ENCODE results near the gene FRMD4A. TPM values are rescaled to one million over a fixed set of nuclear protein-coding genes. Genes with fewer than 3 reads are reported as not detected.

Gene FRMD4A
- total RNA-seq, 2 experiments from 2014 or later, result 3.1 to 3.7 TPM

DNA sequence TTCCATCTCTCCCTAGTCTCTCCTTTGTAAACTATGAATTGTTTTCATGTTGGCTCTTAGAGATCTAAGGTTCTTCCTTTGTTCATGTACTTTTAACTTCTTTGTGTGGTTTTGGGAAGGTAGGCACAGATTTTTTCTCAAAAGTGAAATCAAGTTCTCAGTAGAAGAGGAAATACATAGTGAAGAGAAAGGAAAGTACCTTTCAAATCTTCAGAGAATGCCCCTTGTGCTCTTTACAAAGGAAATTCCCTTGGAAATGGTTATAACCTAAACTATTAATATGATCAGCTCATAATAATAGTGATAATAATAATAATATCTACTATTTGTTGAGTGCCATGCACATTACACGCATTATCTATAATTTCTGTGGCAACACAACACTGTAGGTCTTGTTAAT, 425.4 kb downstream of the FRMD4A start:
- no peaks in the 10 kb centered on the region for H3K9me3 ChIP-seq (ENCODE audit: control insufficient read depth in 1 of 2, insufficient read depth in 1 of 2, low read length in 2 of 2)
- DNase-seq (no peak), ATAC-seq (ENCODE audit: poor library complexity) (no peak)
- CTCF ChIA-PET, result interaction anchor here (0.5 kb wide), 1 partner anchor 122 kb away, joined by 3 read pairs; no protein-coding TSS in a partner anchor
- no peaks in the 10 kb centered on the region for H3K4me1 Mint-ChIP-seq (ENCODE audit: low read depth)
- POLR2A ChIA-PET, result no interaction called here
- H3K9me3 Mint-ChIP-seq, result no peaks in the 10 kb centered on the region
- no peak overlapping the region for H3K4me3 ChIP-seq (ENCODE audit: low read length)
- H3K27me3 Mint-ChIP-seq, result no peaks in the 10 kb centered on the region
- H3K4me3 Mint-ChIP-seq, result no peak overlapping the region
- no peak overlapping the region for H3K27ac Mint-ChIP-seq
- no peaks in the 10 kb centered on the region for H3K36me3 Mint-ChIP-seq (ENCODE audit: low read depth)
- no peaks in the 10 kb centered on the region for H3K36me3 ChIP-seq (ENCODE audit: insufficient read depth, low read length)
- H3K4me1 ChIP-seq (ENCODE audit: insufficient read depth, low read length), result no peaks in the 10 kb centered on the region
- intact Hi-C loops (cut with DNase I, micrococcal nuclease), result no loop called here
- no peaks in the 10 kb centered on the region for H3K27me3 ChIP-seq (ENCODE audit: control insufficient read depth in 1 of 2, insufficient read depth in 2 of 2, low read length in 2 of 2)
- H3K27ac ChIP-seq (ENCODE audit: low read depth in 1 of 2, low read length in 2 of 2), result no peak overlapping the region
- TF ChIP-seq, protein P1, sequence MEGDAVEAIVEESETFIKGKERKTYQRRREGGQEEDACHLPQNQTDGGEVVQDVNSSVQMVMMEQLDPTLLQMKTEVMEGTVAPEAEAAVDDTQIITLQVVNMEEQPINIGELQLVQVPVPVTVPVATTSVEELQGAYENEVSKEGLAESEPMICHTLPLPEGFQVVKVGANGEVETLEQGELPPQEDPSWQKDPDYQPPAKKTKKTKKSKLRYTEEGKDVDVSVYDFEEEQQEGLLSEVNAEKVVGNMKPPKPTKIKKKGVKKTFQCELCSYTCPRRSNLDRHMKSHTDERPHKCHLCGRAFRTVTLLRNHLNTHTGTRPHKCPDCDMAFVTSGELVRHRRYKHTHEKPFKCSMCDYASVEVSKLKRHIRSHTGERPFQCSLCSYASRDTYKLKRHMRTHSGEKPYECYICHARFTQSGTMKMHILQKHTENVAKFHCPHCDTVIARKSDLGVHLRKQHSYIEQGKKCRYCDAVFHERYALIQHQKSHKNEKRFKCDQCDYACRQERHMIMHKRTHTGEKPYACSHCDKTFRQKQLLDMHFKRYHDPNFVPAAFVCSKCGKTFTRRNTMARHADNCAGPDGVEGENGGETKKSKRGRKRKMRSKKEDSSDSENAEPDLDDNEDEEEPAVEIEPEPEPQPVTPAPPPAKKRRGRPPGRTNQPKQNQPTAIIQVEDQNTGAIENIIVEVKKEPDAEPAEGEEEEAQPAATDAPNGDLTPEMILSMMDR (IDR thresholded peaks at IDR 0.05), result no peak

DNA sequence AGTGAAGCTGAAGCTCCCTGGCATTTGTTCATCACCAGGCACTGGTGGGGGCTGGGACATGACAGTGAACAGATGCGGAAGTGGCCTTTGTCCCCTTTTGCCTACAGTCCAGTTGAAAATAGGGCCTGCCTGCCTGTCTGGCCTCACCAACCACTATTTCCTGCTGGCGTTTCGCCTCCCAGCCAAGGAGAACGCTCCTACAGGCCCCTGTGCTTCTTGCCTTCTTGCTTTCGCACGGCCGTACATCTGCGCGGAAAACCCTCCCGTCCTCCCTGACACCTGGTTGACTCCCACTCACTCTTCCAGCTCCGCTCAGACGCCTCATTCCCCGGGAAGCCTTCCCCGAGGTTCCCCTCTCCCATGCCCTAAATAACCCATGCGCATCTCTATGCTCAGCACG, 426.7 kb downstream of the FRMD4A start:
- ChIA-PET CTCF (no interaction called here), POLR2A (no interaction called here)
- H3K27ac Mint-ChIP-seq, result no peak overlapping the region
- intact Hi-C loops (cut with DNase I, micrococcal nuclease), result no loop called here
- H3K27me3 Mint-ChIP-seq, result no peaks in the 10 kb centered on the region
- H3K4me3 ChIP-seq (ENCODE audit: low read length), result no peak overlapping the region
- H3K4me1 Mint-ChIP-seq (ENCODE audit: low read depth), result no peaks in the 10 kb centered on the region
- no peak overlapping the region for H3K4me3 Mint-ChIP-seq
- H3K9me3 Mint-ChIP-seq, result no peaks in the 10 kb centered on the region
- TF ChIP-seq, protein P1 (IDR thresholded peaks at IDR 0.05), result no peak
- no peaks in the 10 kb centered on the region for H3K4me1 ChIP-seq (ENCODE audit: insufficient read depth, low read length)
- H3K9me3 ChIP-seq (ENCODE audit: control insufficient read depth in 1 of 2, insufficient read depth in 1 of 2, low read length in 2 of 2), result no peaks in the 10 kb centered on the region
- ATAC-seq (ENCODE audit: poor library complexity) (no peak), DNase-seq (no peak)
- H3K36me3 Mint-ChIP-seq (ENCODE audit: low read depth), result no peaks in the 10 kb centered on the region
- no peaks in the 10 kb centered on the region for H3K36me3 ChIP-seq (ENCODE audit: insufficient read depth, low read length)
- no peaks in the 10 kb centered on the region for H3K27me3 ChIP-seq (ENCODE audit: control insufficient read depth in 1 of 2, insufficient read depth in 2 of 2, low read length in 2 of 2)
- no peak overlapping the region for H3K27ac ChIP-seq (ENCODE audit: low read depth in 1 of 2, low read length in 2 of 2)

DNA sequence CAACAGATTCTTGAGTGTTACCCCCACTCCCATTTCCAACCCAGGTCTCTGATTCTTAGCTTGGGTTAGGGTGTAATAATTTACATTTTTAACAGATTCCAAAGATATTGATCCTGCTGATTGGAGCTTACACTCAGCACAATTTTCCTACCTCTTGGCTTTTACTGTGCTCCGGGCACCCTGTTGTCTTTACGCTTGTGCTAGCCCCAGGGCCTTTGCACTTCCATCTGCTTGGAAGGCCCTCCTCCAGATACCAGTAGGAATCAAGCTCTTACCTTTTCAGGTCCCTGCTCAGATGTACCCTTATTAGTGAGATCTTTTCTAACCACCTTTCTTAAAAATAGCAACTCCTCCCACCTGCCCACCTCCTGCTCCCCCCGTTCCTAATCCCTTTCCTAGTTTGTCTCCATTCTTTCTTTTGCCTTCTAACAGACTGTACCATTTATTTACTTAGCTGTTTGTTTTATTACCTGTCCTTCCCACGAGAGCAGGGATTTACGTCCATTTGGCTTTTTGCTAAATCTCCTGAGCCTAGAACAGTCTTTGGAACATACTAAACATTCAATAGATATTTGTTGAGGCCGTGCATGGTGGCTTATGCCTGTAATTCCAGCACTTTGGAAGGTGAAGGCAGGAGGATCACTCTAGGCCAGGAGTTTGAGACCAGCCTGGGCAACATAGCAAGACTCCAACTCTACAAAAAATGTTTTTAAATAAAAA, 427.7 kb downstream of the FRMD4A start:
- TF ChIP-seq, protein P1 (IDR thresholded peaks at IDR 0.05), result no peak
- Histone ChIP-seq H3K4me3 (ENCODE audit: low read length) (no peak overlapping the region), H3K27ac (ENCODE audit: low read depth in 1 of 2, low read length in 2 of 2) (no peak overlapping the region), H3K9me3 (ENCODE audit: control insufficient read depth in 1 of 2, insufficient read depth in 1 of 2, low read length in 2 of 2) (no peaks in the 10 kb centered on the region), H3K27me3 (ENCODE audit: control insufficient read depth in 1 of 2, insufficient read depth in 2 of 2, low read length in 2 of 2) (no peaks in the 10 kb centered on the region), H3K36me3 (ENCODE audit: insufficient read depth, low read length) (no peaks in the 10 kb centered on the region), H3K4me1 (ENCODE audit: insufficient read depth, low read length) (no peaks in the 10 kb centered on the region)
- DNase-seq (no peak), ATAC-seq (ENCODE audit: poor library complexity) (no peak)
- Mint-ChIP-seq H3K4me3 (no peak overlapping the region), H3K9me3 (no peaks in the 10 kb centered on the region), H3K4me1 (ENCODE audit: low read depth) (no peaks in the 10 kb centered on the region), H3K27me3 (no peaks in the 10 kb centered on the region), H3K36me3 (ENCODE audit: low read depth) (no peaks in the 10 kb centered on the region), H3K27ac (no peak overlapping the region)
- ChIA-PET POLR2A (no interaction called here), CTCF (no interaction called here)
- intact Hi-C loops (cut with DNase I, micrococcal nuclease), result no loop called here
